Stimulated activated CD4-positive, alpha-beta T cell treated with anti-CD3 and anti-CD28 coated beads, Interleukin-15, amount 100 ng/mL, for 48 hours (primary cell): ENCODE measurements around the gene NPHP1.
"Not testable (repeated sequence)": the region's sequence is repeated elsewhere in the genome, so short reads cannot be mapped to it uniquely, and the experiment has no call there.

Experiments
- DNase-seq, 2 donors: peaks; one replicate each; pipeline ENCODE4 v3.0.0-alpha.2; 2020; ENCODE audit warnings: low read depth in 2 of 2

Gene NPHP1

DNA sequence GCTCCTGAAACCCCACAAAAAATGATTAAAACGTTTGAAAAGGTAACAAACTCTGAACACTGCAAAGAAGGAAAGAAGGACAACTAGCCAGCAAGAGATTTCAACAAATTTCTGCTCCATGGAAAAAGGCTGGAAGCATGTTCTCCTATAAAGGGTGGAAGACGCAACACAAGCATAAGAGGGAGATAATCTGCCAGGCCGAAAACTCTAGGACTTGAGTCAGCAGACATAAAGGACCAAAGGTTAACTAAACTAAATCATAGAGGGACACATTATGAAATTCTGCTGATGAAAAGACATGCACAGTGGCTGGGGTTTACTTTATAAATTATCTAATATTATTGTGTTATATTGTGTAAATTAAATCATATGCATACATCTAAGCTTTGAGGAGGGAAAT, 6.8 kb downstream of the NPHP1 start:
- DNase-seq, result no peak

- no peak for DNase-seq
Observed at GRCh38 chr2:110197452-110197851, 7.4 kb downstream of the NPHP1 start.

DNA sequence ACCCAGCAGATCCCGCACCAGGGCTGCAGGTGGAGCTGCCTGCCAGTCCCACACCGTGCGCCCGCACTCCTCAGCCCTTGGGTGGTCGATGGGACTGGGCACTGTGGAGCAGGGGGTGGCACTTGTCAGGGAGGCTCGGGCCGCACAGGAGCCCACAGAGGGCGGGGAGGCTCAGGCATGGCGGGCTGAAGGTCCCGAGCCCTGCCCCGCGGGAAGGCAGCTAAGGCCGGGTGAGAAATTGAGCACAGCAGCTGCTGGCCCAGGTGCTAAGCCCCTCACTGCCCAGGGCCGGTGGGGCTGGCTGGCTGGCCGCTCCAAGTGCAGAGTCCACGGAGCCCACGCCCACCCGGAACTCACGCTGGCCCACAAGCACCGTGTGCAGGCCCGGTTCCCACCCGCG, 14.6 kb downstream of the NPHP1 start:
- not testable (repeated sequence) for DNase-seq

DNA sequence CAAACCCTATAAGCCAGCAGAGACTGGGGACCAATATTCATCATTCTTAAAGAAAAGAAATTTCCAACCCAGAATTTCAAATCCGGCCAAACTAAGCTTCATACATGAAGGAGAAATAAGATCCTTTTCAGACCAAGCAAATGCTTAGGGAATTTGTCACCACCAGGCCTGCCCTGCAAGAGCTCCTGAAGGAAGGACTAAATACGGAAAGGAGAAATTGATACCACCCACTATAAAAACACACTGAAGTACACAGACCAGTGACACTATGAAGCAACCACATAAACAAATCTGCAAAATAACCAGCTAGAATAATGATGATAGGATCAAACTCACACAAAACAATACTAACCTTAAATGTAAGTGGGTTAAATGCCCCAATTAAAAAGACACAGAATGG, 22.4 kb downstream of the NPHP1 start:
- DNase-seq, result no peak

GRCh38 chr2:110180036-110180435, 24.8 kb downstream of the NPHP1 start:
- no peak for DNase-seq

- no peak for DNase-seq
Observed at GRCh38 chr2:110173523-110173922, 31.3 kb downstream of the NPHP1 start.

- no peak for DNase-seq
Observed at GRCh38 chr2:110172506-110172905, 32.3 kb downstream of the NPHP1 start.

DNA sequence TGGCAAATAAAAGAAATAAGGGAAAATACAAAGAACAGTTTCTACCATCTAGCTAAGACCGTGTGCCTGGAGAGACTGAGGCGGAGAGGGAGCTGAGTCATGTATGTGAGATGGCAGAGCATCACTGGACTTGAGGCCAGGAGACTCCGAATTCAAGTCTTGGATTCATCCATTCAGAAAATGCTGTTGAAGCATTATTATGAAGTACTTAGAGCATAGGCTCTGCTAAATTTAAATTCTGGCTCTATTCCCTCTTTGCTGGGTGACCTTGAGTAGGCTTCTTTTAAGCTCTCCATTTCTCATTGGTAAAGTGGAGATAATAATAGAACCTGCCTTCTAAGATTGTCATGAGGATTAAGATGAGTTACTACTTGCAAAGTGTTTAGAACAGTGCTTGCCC, 34.7 kb downstream of the NPHP1 start:
- DNase-seq, result no peak

DNA sequence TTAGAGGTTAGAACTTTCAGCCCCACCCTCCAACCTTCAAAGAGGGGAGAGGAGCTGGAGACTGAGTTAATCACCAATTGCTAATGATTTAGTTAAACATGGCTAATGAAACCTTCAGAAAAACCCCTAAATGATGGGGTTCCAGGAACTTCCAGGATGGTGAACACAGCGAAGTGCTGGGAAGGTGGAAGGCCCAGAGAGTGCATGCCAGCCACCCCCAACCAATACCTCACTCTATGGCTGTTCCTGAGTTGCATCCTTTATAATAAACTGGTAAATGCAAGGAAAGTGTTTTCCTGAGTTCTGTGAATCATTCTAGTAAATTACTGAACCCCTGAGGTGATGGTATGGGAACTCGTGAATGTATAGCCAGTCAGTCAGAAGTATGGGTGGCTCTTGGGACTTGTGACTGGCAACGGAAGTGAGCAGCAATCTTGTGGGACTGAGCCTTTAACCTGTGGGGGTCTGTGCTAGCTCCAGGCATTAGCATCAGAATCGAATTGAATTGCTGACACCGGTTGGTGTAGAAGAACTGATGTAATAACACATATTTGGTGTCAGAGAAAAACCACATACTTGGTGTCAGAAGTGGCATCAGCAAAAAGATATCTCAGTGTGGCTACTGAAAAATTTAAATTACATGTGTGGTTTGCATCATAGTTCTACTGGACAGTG, 37.4 kb downstream of the NPHP1 start:
- no peak for DNase-seq

DNA sequence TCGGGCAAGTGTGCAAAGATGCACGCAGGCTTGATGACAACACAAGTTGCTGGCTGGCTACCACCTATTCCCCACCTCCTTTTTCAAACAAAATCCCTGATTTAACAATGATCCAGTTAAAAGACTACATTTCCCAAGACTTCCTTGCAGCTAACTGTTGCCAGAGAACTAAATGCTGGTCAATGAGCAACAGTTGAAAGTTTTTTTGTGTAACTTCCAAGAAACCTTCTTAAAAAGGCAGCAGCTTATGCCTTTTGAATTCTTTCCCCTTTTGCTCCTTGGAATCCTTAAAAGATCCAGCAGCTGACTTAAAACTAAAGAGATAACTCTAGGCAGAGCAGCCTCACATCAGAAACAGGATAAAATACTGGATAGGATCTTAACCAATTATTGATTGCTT, 38.5 kb downstream of the NPHP1 start:
- no peak for DNase-seq

DNA sequence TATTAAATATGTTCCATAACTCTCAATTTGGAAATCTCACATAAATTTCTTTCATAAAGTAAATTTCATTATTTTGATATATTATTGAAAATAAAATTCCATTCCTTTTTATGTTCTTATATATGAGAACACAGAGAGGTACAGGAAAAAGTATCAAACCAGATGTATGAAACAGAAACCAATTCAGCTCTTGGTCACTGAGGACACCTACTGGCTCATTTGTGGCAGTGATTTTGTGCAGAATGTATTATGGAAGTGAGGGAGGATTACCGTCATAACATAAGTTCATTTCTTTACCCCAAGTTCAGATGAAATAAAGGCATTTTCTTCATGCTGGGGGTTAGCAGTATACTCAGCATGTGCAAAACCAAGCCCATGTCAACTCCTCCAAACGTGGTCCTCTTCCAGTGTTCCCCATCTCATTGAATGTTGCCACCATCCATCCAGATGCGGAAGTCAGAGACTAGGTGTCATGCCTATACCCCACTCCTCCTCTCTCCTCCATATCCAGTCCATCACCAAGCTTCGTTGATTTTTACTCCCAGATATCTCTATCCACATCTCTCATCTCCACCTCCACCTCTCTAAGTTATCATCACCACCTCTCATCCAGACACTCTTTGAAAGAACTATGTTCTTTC, 47.5 kb downstream of the NPHP1 start:
- DNase-seq, result no peak

DNA sequence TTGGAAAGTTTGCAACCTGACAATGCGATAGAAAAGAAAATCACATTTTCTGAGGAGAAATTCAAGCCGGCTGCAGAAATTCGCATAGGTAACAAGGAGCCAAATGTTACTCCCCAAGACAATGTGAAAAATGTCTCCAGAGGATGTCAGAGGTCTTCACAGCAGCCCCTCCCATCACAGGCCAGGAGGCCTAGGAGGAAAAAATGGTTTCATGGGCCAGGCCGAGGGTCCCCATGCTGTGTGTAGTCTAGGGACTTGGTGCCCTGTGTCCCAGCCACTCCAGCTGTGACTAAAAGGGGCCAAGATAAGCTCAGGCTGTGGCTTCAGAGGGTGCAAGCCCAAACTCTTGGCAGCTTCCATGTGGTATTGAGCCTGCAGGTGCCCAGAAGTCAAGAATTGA, 50.0 kb downstream of the NPHP1 start:
- not testable (repeated sequence) for DNase-seq

DNA sequence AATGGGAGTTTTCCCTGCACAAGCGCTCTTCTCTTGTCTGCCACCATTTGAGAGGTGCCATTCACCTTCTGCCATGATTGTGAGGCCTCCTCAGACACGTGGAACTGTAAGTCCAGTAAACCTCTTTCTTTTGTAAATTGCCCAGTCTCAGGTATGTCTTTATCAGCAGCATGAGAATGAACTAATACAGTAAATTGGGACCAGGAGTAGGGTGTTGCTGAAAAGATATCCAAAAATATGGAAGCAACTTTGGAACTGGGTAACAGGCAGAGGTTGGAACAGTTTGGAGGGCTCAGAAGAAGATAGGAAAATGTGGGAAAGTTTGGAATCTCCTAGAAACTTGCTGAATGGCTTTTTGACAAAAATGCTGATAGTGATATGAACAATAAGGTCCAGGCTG, 50.6 kb downstream of the NPHP1 start:
- DNase-seq, result not testable (repeated sequence)

GRCh38 chr2:110153416-110153815, 51.4 kb downstream of the NPHP1 start:
- DNase-seq, result no peak

- DNase-seq, result no peak
Observed at GRCh38 chr2:110152943-110153342, 51.9 kb downstream of the NPHP1 start.

- DNase-seq, result no peak
Observed at GRCh38 chr2:110149330-110150220, 55.2 kb downstream of the NPHP1 start.

- no peak for DNase-seq
Observed at GRCh38 chr2:110146945-110147332, 57.9 kb downstream of the NPHP1 start.

DNA sequence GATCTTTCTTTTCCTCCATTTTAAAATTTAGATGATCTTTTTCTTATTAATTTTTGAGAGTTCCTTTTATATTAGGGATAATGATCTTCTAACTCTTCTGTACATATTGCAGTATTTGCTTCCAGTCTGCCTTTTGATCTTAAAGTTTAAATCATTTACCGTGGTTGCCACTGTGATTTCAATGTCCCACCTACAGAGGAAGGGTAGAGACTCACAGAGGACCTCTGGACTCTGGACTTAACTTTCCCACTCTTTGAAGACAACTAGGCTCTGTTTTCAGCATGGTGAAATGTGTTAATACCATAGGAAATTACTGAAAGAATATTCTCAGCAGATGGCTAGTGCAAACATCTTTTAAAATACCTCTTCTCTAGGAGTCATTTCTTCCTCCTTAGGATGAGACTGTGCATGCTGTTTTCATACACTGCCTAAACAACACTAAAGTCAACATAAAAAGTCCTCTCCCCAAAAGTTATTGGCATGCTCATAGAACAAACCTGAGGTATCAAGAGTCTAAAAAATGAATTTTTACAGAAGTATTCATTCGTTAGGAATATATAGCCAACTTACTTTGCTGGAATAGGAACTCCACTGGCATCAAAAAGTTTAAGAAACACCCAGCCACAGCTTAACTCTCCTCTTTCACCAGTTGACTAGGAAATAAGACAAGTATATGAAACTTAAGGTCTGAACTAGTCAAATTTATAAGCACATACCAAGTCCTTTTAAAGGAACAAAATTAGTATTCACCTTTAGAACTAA, 58.4 kb downstream of the NPHP1 start:
- no peak for DNase-seq

GRCh38 chr2:110143982-110144381, 60.8 kb downstream of the NPHP1 start:
- DNase-seq, result no peak

DNA sequence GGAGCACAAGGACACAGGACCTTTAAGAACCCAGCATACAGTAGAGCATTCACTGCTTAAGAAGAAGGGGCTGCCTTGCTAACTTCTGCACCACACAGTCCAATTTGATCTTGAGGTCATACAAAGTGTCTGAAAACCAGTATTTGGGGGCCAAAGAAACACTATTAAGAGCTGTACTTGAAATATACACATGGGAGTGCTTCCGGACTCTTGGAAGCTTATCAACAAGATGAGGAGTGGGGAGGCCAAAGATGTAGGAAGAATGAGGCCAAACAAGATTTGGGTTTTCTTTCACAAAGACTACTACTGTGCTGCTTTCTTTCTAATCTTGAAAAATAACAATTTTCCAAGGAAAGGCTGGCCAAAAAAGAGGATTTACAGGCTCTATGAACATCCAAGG, 64.4 kb downstream of the NPHP1 start:
- no peak for DNase-seq

GRCh38 chr2:110134025-110134424, 70.8 kb downstream of the NPHP1 start:
- DNase-seq, result no peak

GRCh38 chr2:110131166-110131565, 73.6 kb downstream of the NPHP1 start:
- DNase-seq, result no peak
